SK-N-SH (cell line): ENCODE measurements around the gene KCNJ15. TPM values are rescaled to one million over a fixed set of nuclear protein-coding genes. Genes with fewer than 3 reads are reported as not detected.

Experiments used
- CTCF ChIA-PET: fragments of 300-600, 350-600 bp; formaldehyde crosslinking; extraction: SDS; loops from one replicate; lab custom pipeline; 2021; lab: Yijun Ruan, JAX
- POLR2A ChIA-PET: fragments of 350-600 bp; sonication (Branson Sonifier 250); formaldehyde crosslinking; extraction: SDS; loops from one replicate; lab custom pipeline; 2020; ENCODE audit warnings: antibody characterized with exemption, inconsistent platforms; lab: Yijun Ruan, JAX
- DNase-seq: peaks from one replicate; pipeline ENCODE4 v3.0.0; 2012
- H2AFZ ChIP-seq: fragments of 200-600 bp; sonication (generic); 2 replicates; pipeline ENCODE4 v1.8.1; 2016; ENCODE audit warnings: antibody characterized with exemption, mild to moderate bottlenecking, low read depth
- H3F3A ChIP-seq: fragments of 200-600 bp; sonication (generic); replicated peaks from 2 replicates; pipeline ENCODE3; 2016; ENCODE audit warnings: antibody characterized with exemption, mild to moderate bottlenecking; ENCODE audit not compliant: insufficient read depth
- H3K27ac ChIP-seq, 2 experiments: fragments of 200-500 bp in 1 of 2; fragments of 200-600 bp in 1 of 2; sonication (Bioruptor generic) in 1 of 2; sonication (generic), shearing (Covaris generic) in 1 of 2; 2 replicates each; pipeline versions ENCODE4 v1.5.1 to v1.6.1; 2014 to 2016; ENCODE audit warnings: low read depth in 2 of 2, inconsistent platforms in 1 of 2, low read length in 1 of 2, mild to moderate bottlenecking in 1 of 2, mixed read lengths in 1 of 2
- H3K27me3 ChIP-seq: fragments of 200-600 bp; sonication (generic), shearing (Covaris generic); 2 replicates; pipeline ENCODE4 v1.6.1; 2016; ENCODE audit warnings: mixed run types; ENCODE audit not compliant: insufficient read depth
- H3K36me3 ChIP-seq, 2 experiments: fragments of 200-500 bp in 1 of 2; fragments of 200-600 bp in 1 of 2; sonication (Bioruptor generic) in 1 of 2; sonication (generic) in 1 of 2; replicated peaks in 1 of 2; 2 replicates each; pipeline versions ENCODE3 to v1.5.1; 2014 to 2016; ENCODE audit warnings: low read length in 1 of 2, mild to moderate bottlenecking in 1 of 2; ENCODE audit not compliant: insufficient read depth in 2 of 2, control insufficient read depth in 1 of 2
- H3K4me1 ChIP-seq, 2 experiments: fragments of 200-500 bp in 1 of 2; fragments of 200-600 bp in 1 of 2; sonication (Bioruptor generic) in 1 of 2; sonication (generic), shearing (Covaris generic) in 1 of 2; 2 replicates each; pipeline versions ENCODE4 v1.5.1 to v1.6.1; 2014 to 2016; ENCODE audit warnings: low read depth in 1 of 2, low read length in 1 of 2, mixed run types in 1 of 2; ENCODE audit not compliant: insufficient read depth in 2 of 2, control insufficient read depth in 1 of 2
- H3K4me2 ChIP-seq: fragments of 200-600 bp; sonication (generic), shearing (Covaris generic); 2 replicates; pipeline ENCODE4 v1.6.1; 2017; ENCODE audit warnings: mixed run types
- H3K4me3 ChIP-seq, 2 experiments: fragments of 200-500 bp in 1 of 2; fragments of 200-600 bp in 1 of 2; sonication (Bioruptor generic) in 1 of 2; sonication (generic), shearing (Covaris generic) in 1 of 2; 2 replicates each; pipeline versions ENCODE4 v1.5.1 to v1.8.1; 2014 to 2016; ENCODE audit warnings: low read depth in 2 of 2, inconsistent platforms in 1 of 2, low read length in 1 of 2, mild to moderate bottlenecking in 1 of 2, mixed read lengths in 1 of 2, moderate library complexity in 1 of 2
- H3K79me2 ChIP-seq: fragments of 200-600 bp; sonication (generic); 2 replicates; pipeline ENCODE4 v1.8.1; 2017; ENCODE audit warnings: mild to moderate bottlenecking; ENCODE audit not compliant: insufficient read depth
- H3K9ac ChIP-seq: fragments of 200-600 bp; sonication (generic); 2 replicates; pipeline ENCODE4 v1.6.1; 2017; ENCODE audit warnings: mixed run types
- H3K9me2 ChIP-seq: fragments of 200-600 bp; sonication (generic); 2 replicates; pipeline ENCODE4 v1.6.1; 2017; ENCODE audit warnings: mixed run types
- H3K9me3 ChIP-seq: fragments of 200-600 bp; sonication (generic); 2 replicates; pipeline ENCODE4 v1.6.1; 2017; ENCODE audit warnings: mixed run types, mild to moderate bottlenecking, moderate library complexity
- H4K20me1 ChIP-seq: fragments of 200-600 bp; sonication (generic); 2 replicates; pipeline ENCODE4 v1.6.1; 2017; ENCODE audit warnings: mild to moderate bottlenecking, mixed run types; ENCODE audit not compliant: insufficient read depth
- ELF1 ChIP-seq: IDR thresholded peaks from 2 replicates; pipeline ENCODE4 v1.4.0; 2012
- EZH2phosphoT487 ChIP-seq: fragments of 200-600 bp; sonication (generic); IDR thresholded peaks from 2 replicates; pipeline ENCODE4 v1.6.1; 2017; ENCODE audit warnings: low read depth, mixed run types, mild to moderate bottlenecking, antibody characterized with exemption, moderate library complexity, borderline replicate concordance
- GABPA ChIP-seq: IDR thresholded peaks from 2 replicates; pipeline ENCODE4 v1.4.0; 2012; ENCODE audit warnings: low read depth, mild to moderate bottlenecking
- MXI1 ChIP-seq: IDR thresholded peaks from 2 replicates; pipeline ENCODE4 v1.6.1; 2012; ENCODE audit warnings: mild to moderate bottlenecking, low read depth, low read length, improper control_type of control experiment
- NRF1 ChIP-seq: IDR thresholded peaks from 2 replicates; pipeline ENCODE4 v1.6.1; 2012; ENCODE audit warnings: low read depth, mild to moderate bottlenecking, low read length
- TAF1 ChIP-seq: IDR thresholded peaks from 2 replicates; pipeline ENCODE4 v1.6.1; 2012; ENCODE audit warnings: low read depth, mild to moderate bottlenecking, low read length, moderate library complexity, borderline replicate concordance
- TEAD4 ChIP-seq: IDR thresholded peaks from 2 replicates; pipeline ENCODE4 v1.4.0; 2012; ENCODE audit warnings: mild to moderate bottlenecking, borderline replicate concordance; ENCODE audit not compliant: insufficient read depth
- USF1 ChIP-seq: IDR thresholded peaks from 2 replicates; pipeline ENCODE4 v1.4.0; 2012; ENCODE audit warnings: low read depth, borderline replicate concordance
- YY1 ChIP-seq: IDR thresholded peaks from 2 replicates; pipeline ENCODE4 v1.4.0; 2012; ENCODE audit warnings: low read depth, mild to moderate bottlenecking
- WGBS: methylation state at CpG from one replicate; pipeline ENCODE4 v1.1.6; 2017; ENCODE audit warnings: low lambda C conversion rate; 5-methylcytosine and 5-hydroxymethylcytosine counted together
- polyA plus RNA-seq, 3 experiments: library from polyadenylated mRNA; depleted of rRNA; stranded (reverse); fragments of >200 nt; gene quantifications; 2 replicates each; pipeline ENCODE4 v1.2.3, GENCODE V29; 2012
- TF ChIP-seq, protein P1 (sequence below): IDR thresholded peaks from 2 replicates; pipeline ENCODE4 v1.6.1; 2012; ENCODE audit warnings: mild to moderate bottlenecking, low read depth, low read length, moderate library complexity

KCNJ15 gene
- polyA plus RNA-seq, 1 of the 3 experiments (the other 2 are of a cell fraction), result 0.03 TPM

GRCh38 chr21:38228115-38228514 lies 28.7 kb upstream of the KCNJ15 start:
- H3K9me2 ChIP-seq, result no peaks in the 10 kb centered on the region
- no peaks in the 10 kb centered on the region for H3K79me2 ChIP-seq
- WGBS, result 28% methylated on average over 6 of the region's 6 CpGs
- no peaks in the 10 kb centered on the region for H3K4me1 ChIP-seq
- CTCF ChIA-PET, result interaction anchor here (3.4 to 3.5 kb wide), 2 partner anchors 10 to 128 kb away, joined by 15 to 19 read pairs; no protein-coding TSS in a partner anchor
- peaks cover 0 to 6% of the 10 kb centered on the region in 2 experiments for H3K36me3 ChIP-seq
- no peak for DNase-seq
- H3K27ac ChIP-seq, result no peak overlapping the region
- no peak for TF ChIP-seq EZH2phosphoT487
- no peak for TF ChIP-seq TAF1
- no peak for TF ChIP-seq NRF1
- TF ChIP-seq TEAD4, result no peak
- no peak for TF ChIP-seq MXI1
- no peak for TF ChIP-seq ELF1
- TF ChIP-seq, all 33 proteins: peak for 0
- no peak overlapping the region for H3K9ac ChIP-seq
- peaks cover 16% of the 10 kb centered on the region for H3K9me3 ChIP-seq
- no peaks in the 10 kb centered on the region for H4K20me1 ChIP-seq
- no peaks in the 10 kb centered on the region for H3F3A ChIP-seq
- H3K4me3 ChIP-seq, result no peak overlapping the region
- H3K4me2 ChIP-seq, result no peak overlapping the region
- H2AFZ ChIP-seq, result no peak overlapping the region
- POLR2A ChIA-PET, result no interaction called here
- no peaks in the 10 kb centered on the region for H3K27me3 ChIP-seq

- peaks cover 16% of the 10 kb centered on the region for H3K9me3 ChIP-seq
- DNase-seq, result no peak
- no peaks in the 10 kb centered on the region for H3K9me2 ChIP-seq
- H3K36me3 ChIP-seq, result peaks cover 0 to 6% of the 10 kb centered on the region in 2 experiments
- H3K27ac ChIP-seq, result no peak overlapping the region
- H3F3A ChIP-seq, result no peaks in the 10 kb centered on the region
- H2AFZ ChIP-seq, result no peak overlapping the region
- CTCF ChIA-PET, result interaction anchor here (3.4 to 3.5 kb wide), 2 partner anchors 10 to 128 kb away, joined by 15 to 19 read pairs; no protein-coding TSS in a partner anchor
- no peak overlapping the region for H3K4me3 ChIP-seq
- no peak for TF ChIP-seq GABPA
- no peak for TF ChIP-seq YY1
- TF ChIP-seq, protein P1, sequence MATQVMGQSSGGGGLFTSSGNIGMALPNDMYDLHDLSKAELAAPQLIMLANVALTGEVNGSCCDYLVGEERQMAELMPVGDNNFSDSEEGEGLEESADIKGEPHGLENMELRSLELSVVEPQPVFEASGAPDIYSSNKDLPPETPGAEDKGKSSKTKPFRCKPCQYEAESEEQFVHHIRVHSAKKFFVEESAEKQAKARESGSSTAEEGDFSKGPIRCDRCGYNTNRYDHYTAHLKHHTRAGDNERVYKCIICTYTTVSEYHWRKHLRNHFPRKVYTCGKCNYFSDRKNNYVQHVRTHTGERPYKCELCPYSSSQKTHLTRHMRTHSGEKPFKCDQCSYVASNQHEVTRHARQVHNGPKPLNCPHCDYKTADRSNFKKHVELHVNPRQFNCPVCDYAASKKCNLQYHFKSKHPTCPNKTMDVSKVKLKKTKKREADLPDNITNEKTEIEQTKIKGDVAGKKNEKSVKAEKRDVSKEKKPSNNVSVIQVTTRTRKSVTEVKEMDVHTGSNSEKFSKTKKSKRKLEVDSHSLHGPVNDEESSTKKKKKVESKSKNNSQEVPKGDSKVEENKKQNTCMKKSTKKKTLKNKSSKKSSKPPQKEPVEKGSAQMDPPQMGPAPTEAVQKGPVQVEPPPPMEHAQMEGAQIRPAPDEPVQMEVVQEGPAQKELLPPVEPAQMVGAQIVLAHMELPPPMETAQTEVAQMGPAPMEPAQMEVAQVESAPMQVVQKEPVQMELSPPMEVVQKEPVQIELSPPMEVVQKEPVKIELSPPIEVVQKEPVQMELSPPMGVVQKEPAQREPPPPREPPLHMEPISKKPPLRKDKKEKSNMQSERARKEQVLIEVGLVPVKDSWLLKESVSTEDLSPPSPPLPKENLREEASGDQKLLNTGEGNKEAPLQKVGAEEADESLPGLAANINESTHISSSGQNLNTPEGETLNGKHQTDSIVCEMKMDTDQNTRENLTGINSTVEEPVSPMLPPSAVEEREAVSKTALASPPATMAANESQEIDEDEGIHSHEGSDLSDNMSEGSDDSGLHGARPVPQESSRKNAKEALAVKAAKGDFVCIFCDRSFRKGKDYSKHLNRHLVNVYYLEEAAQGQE, result no peak
- TF ChIP-seq USF1, result no peak
- H4K20me1 ChIP-seq, result no peaks in the 10 kb centered on the region
- 36% methylated on average over 3 of the region's 3 CpGs for WGBS
- H3K4me1 ChIP-seq, result no peaks in the 10 kb centered on the region
- no peaks in the 10 kb centered on the region for H3K27me3 ChIP-seq
- H3K79me2 ChIP-seq, result no peaks in the 10 kb centered on the region
- POLR2A ChIA-PET, result no interaction called here
- H3K4me2 ChIP-seq, result no peak overlapping the region
- no peak overlapping the region for H3K9ac ChIP-seq
Observed at GRCh38 chr21:38228537-38228936, 28.3 kb upstream of the KCNJ15 start.
